Tibial nerve (tissue), 4 donors: Measurements from ENCODE around the gene SEMA5A. TPM values are rescaled to one million over a fixed set of nuclear protein-coding genes. Genes with fewer than 3 reads are reported as not detected.

Experiments used
- DNase-seq, 2 donors: peaks; one replicate each; pipeline ENCODE4 v3.0.0-alpha.2; 2019; ENCODE audit warnings: low spot score in 2 of 2
- H3K27ac ChIP-seq, 4 donors: fragments of 200-600 bp; sonication (generic) in 3 of 4; one replicate each; pipeline ENCODE4 v1.5.1; 2017 to 2019; ENCODE audit warnings: mild to moderate bottlenecking in 1 of 4
- H3K27me3 ChIP-seq, 2 donors: fragments of 200-600 bp; sonication (generic) in 1 of 2; one replicate each; pipeline versions ENCODE4 v1.5.1 to v1.6.0; 2017 to 2019
- H3K36me3 ChIP-seq, 3 donors: fragments of 200-600 bp; sonication (generic); one replicate each; pipeline ENCODE4 v1.5.1; 2018 to 2019
- H3K4me1 ChIP-seq, 4 donors: fragments of 200-600 bp; sonication (generic) in 3 of 4; one replicate each; pipeline ENCODE4 v1.5.1; 2017 to 2019
- H3K4me3 ChIP-seq, 4 donors: fragments of 200-600 bp; sonication (generic) in 3 of 4; one replicate each; pipeline ENCODE4 v1.5.1; 2017 to 2019; ENCODE audit warnings: mild to moderate bottlenecking in 1 of 4, moderate library complexity in 1 of 4
- H3K9me3 ChIP-seq, 4 donors: fragments of 200-600 bp; sonication (generic) in 3 of 4; one replicate each; pipeline ENCODE4 v1.5.1; 2017 to 2019
- CTCF ChIP-seq, 5 experiments: fragments of 200-600 bp in 3 of 5; fragments of 450-650 bp in 2 of 5; sonication (generic) in 3 of 5; IDR thresholded peaks; one replicate each; pipeline ENCODE4 v1.5.1; 2016 to 2019; ENCODE audit warnings: antibody characterized with exemption in 5 of 5, mild to moderate bottlenecking in 3 of 5, moderate library complexity in 2 of 5
- EP300 ChIP-seq, 2 donors: sonication (generic); formaldehyde crosslinking; IDR thresholded peaks; one replicate each; pipeline ENCODE4 v1.6.1; 2017; ENCODE audit warnings: antibody characterized with exemption in 2 of 2, mild to moderate bottlenecking in 1 of 2
- POLR2A ChIP-seq, 2 donors: fragments of 450-650 bp; IDR thresholded peaks; one replicate each; pipeline ENCODE4 v1.6.1; 2017; ENCODE audit warnings: antibody characterized with exemption in 2 of 2, mild to moderate bottlenecking in 2 of 2, moderate library complexity in 2 of 2
- WGBS, 2 donors: methylation state at CpG; one replicate each; pipeline ENCODE4 v1.1.5; 2018; 5-methylcytosine and 5-hydroxymethylcytosine counted together
- total RNA-seq, 4 donors: library from RNA; depleted of rRNA; stranded (reverse); fragments of >200 nt; gene quantifications; one replicate each; pipeline ENCODE4 v1.1.0, GENCODE V29; 2016

The SEMA5A gene
- total RNA-seq, 4 donors from 2014 or later = 36.3 to 58.4 (median 52.6) TPM

GRCh38 chr5:9198394-9198793 is 347.5 kb downstream of the SEMA5A start:
- Histone ChIP-seq H3K4me3 (no peak overlapping the region), H3K36me3 (peaks cover 0 to 10% (median 0%) of the 10 kb centered on the region in 3 donors), H3K4me1 (peaks cover 0 to 12% (median 0%) of the 10 kb centered on the region in 4 donors), H3K27me3 (no peaks in the 10 kb centered on the region), H3K27ac (no peak overlapping the region), H3K9me3 (no peaks in the 10 kb centered on the region)
- DNase-seq = no peak
- 85 to 93% methylated on average over 3 of the region's 3 CpGs for WGBS, 2 donors
- TF ChIP-seq POLR2A (IDR thresholded peaks at IDR 0.05) (no peak), EP300 (IDR thresholded peaks at IDR 0.05) (no peak), CTCF (IDR thresholded peaks at IDR 0.05) (no peak)

GRCh38 chr5:9197881-9198260 is 348.0 kb downstream of the SEMA5A start:
- no peaks in the 10 kb centered on the region for H3K27me3 ChIP-seq
- no peaks in the 10 kb centered on the region for H3K9me3 ChIP-seq
- no peak overlapping the region for H3K4me3 ChIP-seq
- TF ChIP-seq EP300 (IDR thresholded peaks at IDR 0.05) (no peak), POLR2A (IDR thresholded peaks at IDR 0.05) (no peak), CTCF (IDR thresholded peaks at IDR 0.05) (no peak)
- H3K4me1 ChIP-seq = peaks cover 0 to 12% (median 0%) of the 10 kb centered on the region in 4 donors
- H3K27ac ChIP-seq = no peak overlapping the region
- peaks cover 0 to 10% (median 0%) of the 10 kb centered on the region in 3 donors for H3K36me3 ChIP-seq
- 18 to 21% methylated on average over 1 of the region's 1 CpG for WGBS, 2 donors
- no peak for DNase-seq

- Histone ChIP-seq H3K4me3 (no peak overlapping the region), H3K9me3 (no peaks in the 10 kb centered on the region), H3K27me3 (no peaks in the 10 kb centered on the region), H3K36me3 (peaks cover 0 to 10% (median 0%) of the 10 kb centered on the region in 3 donors), H3K4me1 (peaks cover 0 to 12% (median 0%) of the 10 kb centered on the region in 4 donors), H3K27ac (no peak overlapping the region)
- WGBS, 2 donors = 74% methylated on average over 13 of the region's 13 CpGs
- no peak for DNase-seq
- TF ChIP-seq CTCF (IDR thresholded peaks at IDR 0.05) = no peak
- TF ChIP-seq POLR2A (IDR thresholded peaks at IDR 0.05) = no peak
- TF ChIP-seq EP300 (IDR thresholded peaks at IDR 0.05) = no peak
These were observed 349.3 kb downstream of the SEMA5A start for GRCh38 chr5:9196403-9197227.

- peaks cover 0 to 12% (median 0%) of the 10 kb centered on the region in 4 donors for H3K4me1 ChIP-seq
- TF ChIP-seq CTCF (IDR thresholded peaks at IDR 0.05) = no peak
- TF ChIP-seq POLR2A (IDR thresholded peaks at IDR 0.05) = no peak
- no peak for TF ChIP-seq EP300 (IDR thresholded peaks at IDR 0.05)
- WGBS, 2 donors = 16 to 30% methylated on average over 3 of the region's 3 CpGs
These were observed 351.4 kb downstream of the SEMA5A start for GRCh38 chr5:9194509-9194908.

GRCh38 chr5:9192266-9192665 is 353.6 kb downstream of the SEMA5A start:
- H3K27me3 ChIP-seq = no peaks in the 10 kb centered on the region
- TF ChIP-seq EP300 (IDR thresholded peaks at IDR 0.05) (no peak), POLR2A (IDR thresholded peaks at IDR 0.05) (no peak), CTCF (IDR thresholded peaks at IDR 0.05) (no peak)
- peaks cover 0 to 12% (median 0%) of the 10 kb centered on the region in 4 donors for H3K4me1 ChIP-seq
- no peak overlapping the region for H3K4me3 ChIP-seq
- DNase-seq = no peak
- H3K27ac ChIP-seq = no peak overlapping the region
- peaks cover 0 to 10% (median 0%) of the 10 kb centered on the region in 3 donors for H3K36me3 ChIP-seq
- WGBS, 2 donors = 76 to 77% methylated on average over 2 of the region's 2 CpGs
- no peaks in the 10 kb centered on the region for H3K9me3 ChIP-seq

More at GRCh38 chr5:9194509-9194908, 351.4 kb downstream of the SEMA5A start:
- DNase-seq = no peak
- no peaks in the 10 kb centered on the region for H3K9me3 ChIP-seq
- H3K27ac ChIP-seq = no peak overlapping the region
- H3K27me3 ChIP-seq = no peaks in the 10 kb centered on the region
- H3K36me3 ChIP-seq = peaks cover 0 to 10% (median 0%) of the 10 kb centered on the region in 3 donors
- H3K4me3 ChIP-seq = no peak overlapping the region
